Liver (tissue), 9 donors: Measurements from ENCODE around the gene CDK5RAP3. TPM values are rescaled to one million over a fixed set of nuclear protein-coding genes. Genes with fewer than 3 reads are reported as not detected.

ENCODE experiments used
- DNase-seq: peaks from one replicate; pipeline ENCODE4 v3.0.0-alpha.2; 2017; ENCODE audit warnings: low spot score
- H3K27ac ChIP-seq, 2 donors: one replicate each; pipeline ENCODE4 v1.7.0; 2013; ENCODE audit warnings: inconsistent platforms in 2 of 2, low read length in 2 of 2, control low read depth in 1 of 2, low read depth in 1 of 2, mild to moderate bottlenecking in 1 of 2
- H3K27me3 ChIP-seq, 4 donors: one replicate each; pipeline versions ENCODE4 v1.6.1 to v1.7.0; 2013; ENCODE audit warnings: low read length in 3 of 4, inconsistent platforms in 1 of 4, mild to moderate bottlenecking in 1 of 4, moderate library complexity in 1 of 4; ENCODE audit not compliant: control insufficient read depth in 4 of 4, insufficient read depth in 4 of 4
- H3K36me3 ChIP-seq, 4 donors: one replicate each; pipeline versions ENCODE4 v1.6.1 to v1.7.0; 2013; ENCODE audit warnings: low read length in 3 of 4, mild to moderate bottlenecking in 3 of 4, low read depth in 1 of 4, moderate library complexity in 1 of 4; ENCODE audit not compliant: control insufficient read depth in 4 of 4, insufficient read depth in 3 of 4
- H3K4me1 ChIP-seq, 4 donors: one replicate each; pipeline versions ENCODE4 v1.6.1 to v1.7.0; 2013; ENCODE audit warnings: low read length in 3 of 4, mild to moderate bottlenecking in 3 of 4, moderate library complexity in 1 of 4; ENCODE audit not compliant: control insufficient read depth in 4 of 4, insufficient read depth in 4 of 4
- H3K4me3 ChIP-seq, 3 donors: one replicate each; pipeline versions ENCODE4 v1.6.1 to v1.7.0; 2013; ENCODE audit warnings: low read length in 3 of 3, control low read depth in 1 of 3, low read depth in 1 of 3, mild to moderate bottlenecking in 1 of 3
- H3K9ac ChIP-seq, 2 donors: one replicate each; pipeline ENCODE4 v1.7.0; 2013; ENCODE audit warnings: low read length in 2 of 2, mild to moderate bottlenecking in 2 of 2, moderate library complexity in 2 of 2, control low read depth in 1 of 2, low read depth in 1 of 2
- H3K9me3 ChIP-seq, 4 donors: one replicate each; pipeline versions ENCODE4 v1.6.1 to v1.7.0; 2013; ENCODE audit warnings: low read length in 3 of 4; ENCODE audit not compliant: control insufficient read depth in 4 of 4
- ATF3 ChIP-seq: IDR thresholded peaks from 2 replicates; pipeline ENCODE4 v1.6.1; 2016; ENCODE audit warnings: antibody characterized with exemption
- CTCF ChIP-seq: fragments of 150-350 bp; IDR thresholded peaks from 2 replicates; pipeline ENCODE4 v1.5.1; 2017; ENCODE audit warnings: improper control_type of control experiment, low read depth, low read length; ENCODE audit not compliant: missing input control
- EGR1 ChIP-seq, 2 donors: IDR thresholded peaks; 2 replicates each; pipeline ENCODE4 v1.6.1; 2016 to 2018; ENCODE audit warnings: antibody characterized with exemption in 2 of 2, low read depth in 2 of 2
- FOXA1 ChIP-seq: IDR thresholded peaks from 2 replicates; pipeline ENCODE4 v1.6.1; 2016; ENCODE audit warnings: antibody characterized with exemption
- FOXA2 ChIP-seq: IDR thresholded peaks from 2 replicates; pipeline ENCODE4 v1.6.1; 2016; ENCODE audit warnings: antibody characterized with exemption
- GABPA ChIP-seq, 2 donors: IDR thresholded peaks in 1 of 2; conservative IDR thresholded peaks in 1 of 2; 2 replicates each; pipeline ENCODE4 v1.6.1; 2016; ENCODE audit warnings: antibody characterized with exemption in 2 of 2, mild to moderate bottlenecking in 1 of 2, moderate library complexity in 1 of 2
- HNF4A ChIP-seq, 2 donors: conservative IDR thresholded peaks; 2 replicates each; pipeline ENCODE4 v1.6.1; 2016; ENCODE audit warnings: antibody characterized with exemption in 2 of 2, mild to moderate bottlenecking in 2 of 2
- JUND ChIP-seq, 2 donors: IDR thresholded peaks; 2 replicates each; pipeline ENCODE4 v1.6.1; 2016; ENCODE audit warnings: antibody characterized with exemption in 2 of 2
- MAX ChIP-seq: IDR thresholded peaks from 2 replicates; pipeline ENCODE4 v1.6.1; 2016; ENCODE audit warnings: antibody characterized with exemption
- NR2F2 ChIP-seq: IDR thresholded peaks from 2 replicates; pipeline ENCODE4 v1.6.1; 2016; ENCODE audit warnings: antibody characterized with exemption
- RAD21 ChIP-seq, 2 donors: IDR thresholded peaks; 2 replicates each; pipeline ENCODE4 v1.6.1; 2016; ENCODE audit warnings: antibody characterized with exemption in 2 of 2, mild to moderate bottlenecking in 2 of 2
- REST ChIP-seq: IDR thresholded peaks from 2 replicates; pipeline ENCODE4 v1.6.1; 2016; ENCODE audit warnings: antibody characterized with exemption, mild to moderate bottlenecking
- RXRA ChIP-seq, 2 donors: IDR thresholded peaks; 2 replicates each; pipeline ENCODE4 v1.6.1; 2017 to 2018; ENCODE audit warnings: antibody characterized with exemption in 2 of 2, mild to moderate bottlenecking in 1 of 2
- SP1 ChIP-seq: IDR thresholded peaks from 2 replicates; pipeline ENCODE4 v1.6.1; 2018; ENCODE audit warnings: antibody characterized with exemption, mild to moderate bottlenecking
- TAF1 ChIP-seq: conservative IDR thresholded peaks from 2 replicates; pipeline ENCODE4 v1.6.1; 2016; ENCODE audit warnings: antibody characterized with exemption, mild to moderate bottlenecking
- YY1 ChIP-seq: IDR thresholded peaks from 2 replicates; pipeline ENCODE4 v1.6.1; 2016; ENCODE audit warnings: antibody characterized with exemption, mild to moderate bottlenecking
- ZBTB33 ChIP-seq: IDR thresholded peaks from 2 replicates; pipeline ENCODE4 v1.6.1; 2016; ENCODE audit warnings: antibody characterized with exemption
- WGBS: extraction: QIAGEN DNeasy Blood & Tissue Kit; methylation state at CpG from one replicate; pipeline ENCODE4 v1.1.7; 2013; 5-methylcytosine and 5-hydroxymethylcytosine counted together
- polyA plus RNA-seq, 2 donors: library from polyadenylated mRNA; stranded (reverse) in 1 of 2; unstranded in 1 of 2; fragments of 200-250 nt in 1 of 2; fragments of >200 nt in 1 of 2; fragmentation: Nextera tagmentation in 1 of 2; extraction: Ambion mirVana in 1 of 2; gene quantifications; one replicate each; pipeline versions ENCODE4 v1.2.1 to v1.2.3, GENCODE V29; 2013 to 2015
- total RNA-seq, 2 donors: library from RNA; depleted of rRNA; stranded (reverse); fragments of >200 nt; gene quantifications; one replicate each; pipeline ENCODE4 v1.2.3, GENCODE V29; 2014
- donor health status: healthy.
- donor health status: healthy.
- donor health status: healthy.
- donor health status: healthy.
- donor health status: healthy.

Gene CDK5RAP3
- total and polyA plus RNA-seq, 4 donors = 44.6 to 120 (median 74.7) TPM

GRCh38 chr17:47994724-47995123 is 23.8 kb downstream of the CDK5RAP3 start (continued):
- TF ChIP-seq RXRA (IDR thresholded peaks at IDR 0.05) (no peak), GABPA (IDR thresholded peaks at IDR 0.05 in 1 of 2, conservative IDR thresholded peaks at IDR 0.05 in 1 of 2) (no peak), HNF4A (conservative IDR thresholded peaks at IDR 0.05) (no peak)

- Histone ChIP-seq H3K36me3 (no peaks in the 10 kb centered on the region), H3K27ac (no peak overlapping the region), H3K9me3 (no peaks in the 10 kb centered on the region), H3K9ac (no peak overlapping the region), H3K4me1 (no peaks in the 10 kb centered on the region), H3K4me3 (no peak overlapping the region), H3K27me3 (no peaks in the 10 kb centered on the region)
- WGBS = 90% methylated on average over 13 of the region's 13 CpGs
- no peak for TF ChIP-seq FOXA2
- no peak for TF ChIP-seq HNF4A (conservative IDR thresholded peaks at IDR 0.05)
- TF ChIP-seq RAD21 (IDR thresholded peaks at IDR 0.05) = no peak
- TF ChIP-seq NR2F2 = no peak
- no peak for TF ChIP-seq GABPA (IDR thresholded peaks at IDR 0.05 in 1 of 2, conservative IDR thresholded peaks at IDR 0.05 in 1 of 2)
- DNase-seq = no peak
Observed at GRCh38 chr17:47995241-47995935, 24.5 kb downstream of the CDK5RAP3 start.

- no peak overlapping the region for H3K27ac ChIP-seq
- 75% methylated on average over 9 of the region's 9 CpGs for WGBS
- no peaks in the 10 kb centered on the region for H3K9me3 ChIP-seq
- H3K27me3 ChIP-seq = no peaks in the 10 kb centered on the region
- no peak overlapping the region for H3K9ac ChIP-seq
- DNase-seq = no peak
- TF ChIP-seq SP1 = no peak
- no peak for TF ChIP-seq CTCF
- TF ChIP-seq REST = no peak
- TF ChIP-seq GABPA (IDR thresholded peaks at IDR 0.05 in 1 of 2, conservative IDR thresholded peaks at IDR 0.05 in 1 of 2) = no peak
- no peak for TF ChIP-seq HNF4A (conservative IDR thresholded peaks at IDR 0.05)
- TF ChIP-seq RXRA (IDR thresholded peaks at IDR 0.05) = no peak
- no peak for TF ChIP-seq MAX
- TF ChIP-seq FOXA1 = no peak
- TF ChIP-seq JUND (IDR thresholded peaks at IDR 0.05) = no peak
- TF ChIP-seq EGR1 (IDR thresholded peaks at IDR 0.05; ENCODE audit: low read depth in 2 of 2) = no peak
- no peak for TF ChIP-seq NR2F2
- TF ChIP-seq ZBTB33 = no peak
- no peak for TF ChIP-seq ATF3
- no peak for TF ChIP-seq YY1
- no peak for TF ChIP-seq TAF1
- no peak overlapping the region for H3K4me3 ChIP-seq
- no peaks in the 10 kb centered on the region for H3K36me3 ChIP-seq
- H3K4me1 ChIP-seq = no peaks in the 10 kb centered on the region
Observed at GRCh38 chr17:47996201-47996600, 25.3 kb downstream of the CDK5RAP3 start.
